ENCODE results near the gene SPPL3. TPM values are rescaled to one million over a fixed set of nuclear protein-coding genes. Genes with fewer than 3 reads are reported as not detected.

Gene SPPL3
- total RNA-seq, 1 donor: 10.9 TPM

DNA sequence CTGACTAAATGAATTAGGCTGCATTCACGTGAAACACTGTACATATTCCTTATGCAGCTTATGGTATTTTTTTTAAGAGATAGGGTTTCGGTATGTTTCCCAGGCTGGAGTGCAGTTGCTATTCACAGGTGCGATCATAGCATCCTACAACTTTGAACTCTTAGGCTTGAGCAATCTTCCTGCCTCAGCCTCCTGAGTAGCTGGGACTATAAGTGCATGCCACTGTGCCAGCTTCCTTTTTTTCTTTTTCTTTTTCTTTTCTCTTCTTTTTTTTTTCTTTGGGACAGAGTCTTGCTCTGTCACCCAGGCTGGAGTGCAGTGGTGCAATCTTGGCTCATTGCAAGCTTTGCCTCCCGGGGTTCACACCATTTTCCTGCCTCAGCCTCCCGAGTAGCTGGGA is 35.8 kb upstream of the SPPL3 start:
- Histone ChIP-seq H3K79me2 (ENCODE audit: insufficient read depth, low read length) (no peaks in the 10 kb centered on the region), H4K20me1 (ENCODE audit: insufficient read depth, low read length) (no peaks in the 10 kb centered on the region), H3K27me3 (ENCODE audit: insufficient read depth, low read length) (peaks cover 5% of the 10 kb centered on the region), H2AFZ (ENCODE audit: low read length) (no peak overlapping the region), H3K9me3 (ENCODE audit: low read depth, low read length) (no peaks in the 10 kb centered on the region), H3K36me3 (ENCODE audit: insufficient read depth, low read length) (no peaks in the 10 kb centered on the region), H3K4me1 (ENCODE audit: insufficient read depth, low read length) (no peaks in the 10 kb centered on the region), H3K4me3 (ENCODE audit: insufficient read depth, low read length) (no peak overlapping the region), H3K4me2 (ENCODE audit: insufficient read depth, low read length) (no peak overlapping the region), H3K27ac (ENCODE audit: low read depth, low read length) (no peak overlapping the region)
- TF ChIP-seq, protein P1, sequence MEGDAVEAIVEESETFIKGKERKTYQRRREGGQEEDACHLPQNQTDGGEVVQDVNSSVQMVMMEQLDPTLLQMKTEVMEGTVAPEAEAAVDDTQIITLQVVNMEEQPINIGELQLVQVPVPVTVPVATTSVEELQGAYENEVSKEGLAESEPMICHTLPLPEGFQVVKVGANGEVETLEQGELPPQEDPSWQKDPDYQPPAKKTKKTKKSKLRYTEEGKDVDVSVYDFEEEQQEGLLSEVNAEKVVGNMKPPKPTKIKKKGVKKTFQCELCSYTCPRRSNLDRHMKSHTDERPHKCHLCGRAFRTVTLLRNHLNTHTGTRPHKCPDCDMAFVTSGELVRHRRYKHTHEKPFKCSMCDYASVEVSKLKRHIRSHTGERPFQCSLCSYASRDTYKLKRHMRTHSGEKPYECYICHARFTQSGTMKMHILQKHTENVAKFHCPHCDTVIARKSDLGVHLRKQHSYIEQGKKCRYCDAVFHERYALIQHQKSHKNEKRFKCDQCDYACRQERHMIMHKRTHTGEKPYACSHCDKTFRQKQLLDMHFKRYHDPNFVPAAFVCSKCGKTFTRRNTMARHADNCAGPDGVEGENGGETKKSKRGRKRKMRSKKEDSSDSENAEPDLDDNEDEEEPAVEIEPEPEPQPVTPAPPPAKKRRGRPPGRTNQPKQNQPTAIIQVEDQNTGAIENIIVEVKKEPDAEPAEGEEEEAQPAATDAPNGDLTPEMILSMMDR (IDR thresholded peaks at IDR 0.05; ENCODE audit: extremely low read depth, low read depth, low read length): no peak
- no peak for DNase-seq (ENCODE audit: insufficient read length, low spot score, missing footprints)

DNA sequence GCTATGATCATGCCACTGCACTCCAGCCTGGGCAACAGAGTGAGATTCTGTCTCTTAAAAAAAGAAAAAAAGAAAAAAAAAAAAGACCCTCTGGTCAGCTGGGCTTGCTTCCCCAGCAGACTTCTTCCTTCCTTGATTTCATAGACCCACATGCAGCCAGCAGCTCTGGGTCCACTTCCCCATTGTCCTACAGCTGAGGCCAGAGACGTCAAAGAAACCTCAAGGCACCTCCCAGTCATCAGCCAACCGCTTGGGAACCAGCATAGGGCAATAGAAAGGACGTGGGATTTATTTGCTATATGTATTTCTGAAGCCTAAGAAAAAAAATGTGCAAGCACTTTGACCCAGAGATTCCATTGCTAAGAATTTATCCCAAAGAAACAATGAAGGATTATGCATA is 35.4 kb upstream of the SPPL3 start:
- no peaks in the 10 kb centered on the region for H3K36me3 ChIP-seq (ENCODE audit: insufficient read depth, low read length)
- no peaks in the 10 kb centered on the region for H4K20me1 ChIP-seq (ENCODE audit: insufficient read depth, low read length)
- no peak overlapping the region for H2AFZ ChIP-seq (ENCODE audit: low read length)
- TF ChIP-seq, protein P1 (IDR thresholded peaks at IDR 0.05; ENCODE audit: extremely low read depth, low read depth, low read length): no peak
- no peak overlapping the region for H3K4me2 ChIP-seq (ENCODE audit: insufficient read depth, low read length)
- H3K79me2 ChIP-seq (ENCODE audit: insufficient read depth, low read length): no peaks in the 10 kb centered on the region
- no peak overlapping the region for H3K27ac ChIP-seq (ENCODE audit: low read depth, low read length)
- no peak overlapping the region for H3K4me3 ChIP-seq (ENCODE audit: insufficient read depth, low read length)
- H3K4me1 ChIP-seq (ENCODE audit: insufficient read depth, low read length): no peaks in the 10 kb centered on the region
- no peak for DNase-seq (ENCODE audit: insufficient read length, low spot score, missing footprints)
- H3K27me3 ChIP-seq (ENCODE audit: insufficient read depth, low read length): peaks cover 5% of the 10 kb centered on the region
- no peaks in the 10 kb centered on the region for H3K9me3 ChIP-seq (ENCODE audit: low read depth, low read length)

DNA sequence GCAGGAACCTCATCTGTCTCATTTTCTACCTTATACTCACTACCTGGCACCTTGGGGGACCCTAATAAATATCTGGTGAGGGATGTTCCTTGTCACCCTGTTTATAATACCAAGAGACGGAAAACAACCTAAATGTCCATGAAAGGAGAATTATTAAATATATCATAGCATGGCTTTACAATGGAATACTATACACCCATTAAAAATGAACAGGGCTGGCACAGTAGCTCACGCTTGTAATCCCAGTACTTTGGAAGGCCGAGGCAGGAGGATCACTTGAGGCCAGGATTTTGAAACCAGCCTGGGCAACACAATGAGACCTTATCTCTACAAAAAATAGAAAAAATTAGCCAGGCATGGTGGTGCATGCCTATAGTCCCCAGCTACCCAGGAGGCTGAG is 34.3 kb upstream of the SPPL3 start:
- TF ChIP-seq, protein P1 (IDR thresholded peaks at IDR 0.05; ENCODE audit: extremely low read depth, low read depth, low read length): no peak

DNA sequence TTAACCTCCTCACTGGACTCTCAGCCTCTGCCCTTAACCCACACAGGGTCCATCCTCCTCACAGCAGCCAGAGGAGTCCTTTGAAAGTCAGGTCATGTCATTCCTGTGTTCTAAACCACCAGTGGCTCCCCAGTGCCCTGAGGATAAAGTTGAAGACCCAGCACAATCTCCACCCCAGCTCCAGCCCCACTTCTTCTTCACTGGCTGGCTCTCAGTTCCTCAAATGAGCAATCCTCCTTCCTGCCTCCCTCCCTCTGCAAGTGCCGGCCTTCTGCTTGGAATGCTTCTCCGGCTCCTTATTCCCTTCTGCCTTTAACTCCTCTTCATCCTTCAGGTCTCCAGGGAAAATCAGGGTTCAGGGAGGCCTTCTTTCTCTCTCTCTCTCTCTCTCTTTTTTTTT is 32.0 kb upstream of the SPPL3 start:
- H3K4me1 ChIP-seq (ENCODE audit: insufficient read depth, low read length): no peaks in the 10 kb centered on the region
- TF ChIP-seq, protein P1 (IDR thresholded peaks at IDR 0.05; ENCODE audit: extremely low read depth, low read depth, low read length): no peak
- no peak overlapping the region for H3K4me3 ChIP-seq (ENCODE audit: insufficient read depth, low read length)
- no peaks in the 10 kb centered on the region for H3K36me3 ChIP-seq (ENCODE audit: insufficient read depth, low read length)
- H3K9me3 ChIP-seq (ENCODE audit: low read depth, low read length): no peaks in the 10 kb centered on the region
- no peaks in the 10 kb centered on the region for H4K20me1 ChIP-seq (ENCODE audit: insufficient read depth, low read length)
- no peaks in the 10 kb centered on the region for H3K79me2 ChIP-seq (ENCODE audit: insufficient read depth, low read length)
- no peak overlapping the region for H2AFZ ChIP-seq (ENCODE audit: low read length)
- H3K4me2 ChIP-seq (ENCODE audit: insufficient read depth, low read length): no peak overlapping the region
- no peak for DNase-seq (ENCODE audit: insufficient read length, low spot score, missing footprints)
- H3K27ac ChIP-seq (ENCODE audit: low read depth, low read length): no peak overlapping the region
- H3K27me3 ChIP-seq (ENCODE audit: insufficient read depth, low read length): peaks cover 2% of the 10 kb centered on the region

More for the DNA sequence above, 34.3 kb upstream of the SPPL3 start:
- Histone ChIP-seq H3K4me1 (ENCODE audit: insufficient read depth, low read length) (no peaks in the 10 kb centered on the region), H3K4me2 (ENCODE audit: insufficient read depth, low read length) (no peak overlapping the region), H4K20me1 (ENCODE audit: insufficient read depth, low read length) (no peaks in the 10 kb centered on the region), H3K27me3 (ENCODE audit: insufficient read depth, low read length) (peaks cover 5% of the 10 kb centered on the region), H3K79me2 (ENCODE audit: insufficient read depth, low read length) (no peaks in the 10 kb centered on the region), H2AFZ (ENCODE audit: low read length) (no peak overlapping the region), H3K9me3 (ENCODE audit: low read depth, low read length) (no peaks in the 10 kb centered on the region), H3K4me3 (ENCODE audit: insufficient read depth, low read length) (no peak overlapping the region), H3K27ac (ENCODE audit: low read depth, low read length) (no peak overlapping the region), H3K36me3 (ENCODE audit: insufficient read depth, low read length) (no peaks in the 10 kb centered on the region)
- DNase-seq (ENCODE audit: insufficient read length, low spot score, missing footprints): no peak

Data from osteoblast (primary cell).